ENCODE results near the gene FBXL12.
"Not testable (repeated sequence)": the region's sequence is repeated elsewhere in the genome, so short reads cannot be mapped to it uniquely, and the experiment has no call there.

The FBXL12 gene

GRCh38 chr19:9791073-9791367 lies 27.9 kb downstream of the FBXL12 start:
- H3K36me3 ChIP-seq (ENCODE audit: control insufficient read depth in 2 of 2, insufficient read depth in 1 of 2, low read length in 2 of 2); H3K4me3 ChIP-seq (ENCODE audit: low read depth, low read length); H3K27ac ChIP-seq (ENCODE audit: extremely low read depth, low read depth, low read length); H3K9me3 ChIP-seq (ENCODE audit: control insufficient read depth, insufficient read depth, low read depth, low read length); H3K4me1 ChIP-seq (ENCODE audit: control insufficient read depth, insufficient read depth, low read length); POLR2A ChIA-PET: not testable (repeated sequence)
- CTCF ChIA-PET: interaction anchor here (0.6 kb wide), 3 partner anchors 166 to 459 kb away, joined by 3 to 5 read pairs (median 3); no protein-coding TSS in a partner anchor

DNA sequence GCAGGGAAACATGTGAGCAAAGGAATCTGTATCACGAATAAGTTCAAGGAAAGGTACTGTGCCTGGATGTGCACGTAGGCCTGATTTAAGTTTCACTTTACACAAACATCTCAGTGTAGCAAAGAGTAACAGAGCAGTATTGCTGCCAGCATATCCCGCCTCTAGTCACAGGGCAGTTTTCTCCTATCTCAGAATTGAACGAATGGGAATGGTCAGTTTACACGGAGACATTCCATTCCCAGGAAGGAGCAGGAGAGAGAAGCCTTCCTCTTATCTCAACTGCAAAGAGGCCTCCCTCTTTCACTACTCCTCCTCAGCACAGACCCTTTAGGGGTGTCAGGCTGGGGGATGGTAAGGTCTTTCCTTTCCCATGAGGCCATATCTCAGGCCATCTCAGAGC lies 29.3 kb downstream of the FBXL12 start:
- H3K36me3 ChIP-seq (ENCODE audit: control insufficient read depth in 2 of 2, insufficient read depth in 1 of 2, low read length in 2 of 2); H3K4me1 ChIP-seq (ENCODE audit: control insufficient read depth, insufficient read depth, low read length); H3K4me3 ChIP-seq (ENCODE audit: low read depth, low read length); CTCF ChIA-PET; H3K27ac ChIP-seq (ENCODE audit: extremely low read depth, low read depth, low read length); POLR2A ChIA-PET; H3K9me3 ChIP-seq (ENCODE audit: control insufficient read depth, insufficient read depth, low read depth, low read length): not testable (repeated sequence)

DNA sequence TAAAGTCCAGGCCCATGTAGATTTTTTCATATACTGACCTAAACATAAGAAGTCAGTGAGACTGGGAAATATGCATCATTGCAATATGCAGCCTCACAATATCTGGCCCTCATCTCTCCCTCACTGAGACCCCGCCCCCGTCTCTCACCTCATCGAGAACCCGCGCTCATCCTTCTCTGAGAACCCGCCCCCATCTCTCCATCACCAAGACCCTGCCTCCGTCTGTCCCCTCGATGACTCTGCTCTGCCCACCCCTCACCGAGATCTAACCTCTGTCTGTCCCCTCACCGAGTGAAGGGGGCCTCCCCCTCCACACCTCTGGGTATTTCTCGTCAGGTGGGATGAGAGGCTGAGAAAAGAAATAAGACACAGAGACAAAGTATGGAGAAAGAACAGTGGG lies 29.8 kb downstream of the FBXL12 start:
- H3K36me3 ChIP-seq (ENCODE audit: control insufficient read depth in 2 of 2, insufficient read depth in 1 of 2, low read length in 2 of 2): no peaks in the 10 kb centered on the region
- no peak overlapping the region for H3K4me3 ChIP-seq (ENCODE audit: low read depth, low read length)
- peaks cover 5% of the 10 kb centered on the region for H3K4me1 ChIP-seq (ENCODE audit: control insufficient read depth, insufficient read depth, low read length)
- ChIA-PET POLR2A (no interaction called here), CTCF (no interaction called here)
- TF ChIP-seq ZNF776 (tag by site-specific recombination; IDR thresholded peaks at IDR 0.05; ENCODE audit: borderline replicate concordance) (no peak), ZNF23 (tag by site-specific recombination; IDR thresholded peaks at IDR 0.05; ENCODE audit: borderline replicate concordance) (no peak), ZNF548 (tag by site-specific recombination; IDR thresholded peaks at IDR 0.05) (no peak), ZBTB20 (tag by site-specific recombination; IDR thresholded peaks at IDR 0.05) (no peak), ZNF654 (tag by site-specific recombination; IDR thresholded peaks at IDR 0.05; ENCODE audit: low read depth) (no peak)
- no peak overlapping the region for H3K27ac ChIP-seq (ENCODE audit: extremely low read depth, low read depth, low read length)
- no peaks in the 10 kb centered on the region for H3K9me3 ChIP-seq (ENCODE audit: control insufficient read depth, insufficient read depth, low read depth, low read length)

- H3K9me3 ChIP-seq (ENCODE audit: control insufficient read depth, insufficient read depth, low read depth, low read length); H3K27ac ChIP-seq (ENCODE audit: extremely low read depth, low read depth, low read length); H3K36me3 ChIP-seq (ENCODE audit: control insufficient read depth in 2 of 2, insufficient read depth in 1 of 2, low read length in 2 of 2); H3K4me1 ChIP-seq (ENCODE audit: control insufficient read depth, insufficient read depth, low read length); H3K4me3 ChIP-seq (ENCODE audit: low read depth, low read length); POLR2A ChIA-PET: not testable (repeated sequence)
- CTCF ChIA-PET: interaction anchor here (0.7 to 1.8 kb wide), 2 partner anchors 39 to 163 kb away, joined by 5 to 7 read pairs; partner anchors contain the start of gene UBL5
Measured at GRCh38 chr19:9788604-9789003, 30.3 kb downstream of the FBXL12 start.

DNA sequence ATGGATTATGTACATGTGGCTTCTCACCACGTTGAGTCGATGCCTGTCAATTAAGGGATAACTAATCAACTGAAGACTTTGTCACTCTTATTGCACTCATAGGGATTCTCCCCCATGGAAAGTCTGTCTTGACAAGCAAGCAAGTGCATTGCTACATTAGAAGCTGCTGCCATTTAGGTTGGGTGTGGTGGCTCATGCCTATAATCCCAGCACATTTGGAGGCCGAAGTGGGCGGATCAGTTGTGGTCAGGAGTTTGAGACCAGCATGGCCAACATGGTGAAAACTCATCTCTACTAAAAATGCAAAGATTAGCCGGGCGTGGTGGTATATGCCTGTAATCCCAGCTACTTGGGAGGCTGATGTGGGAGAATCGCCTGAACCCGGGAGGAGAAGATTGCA lies 32.1 kb downstream of the FBXL12 start:
- CTCF ChIA-PET: no interaction called here
- H3K27ac ChIP-seq (ENCODE audit: extremely low read depth, low read depth, low read length): no peak overlapping the region

DNA sequence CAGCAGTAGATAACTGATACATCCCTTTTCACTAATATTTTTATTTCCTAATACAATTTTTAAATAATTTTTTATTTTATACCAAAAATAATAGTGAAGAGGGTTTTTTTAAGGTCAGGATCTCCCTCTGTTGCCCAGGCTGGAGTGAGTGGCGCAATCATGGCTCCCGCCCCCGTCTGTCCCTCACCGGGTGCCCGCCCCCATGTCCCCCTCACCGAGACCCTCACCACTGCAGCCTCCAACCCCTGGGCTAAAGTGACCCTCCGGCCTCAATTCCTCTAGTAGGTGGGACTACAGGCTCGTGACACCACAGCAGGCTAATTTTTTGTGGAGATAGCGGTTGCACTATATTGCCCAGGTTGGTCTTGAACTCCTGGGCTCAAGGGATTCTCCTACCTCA lies 32.5 kb downstream of the FBXL12 start:
- Histone ChIP-seq H3K9me3 (ENCODE audit: control insufficient read depth, insufficient read depth, low read depth, low read length) (no peaks in the 10 kb centered on the region), H3K4me1 (ENCODE audit: control insufficient read depth, insufficient read depth, low read length) (peaks cover 5% of the 10 kb centered on the region), H3K4me3 (ENCODE audit: low read depth, low read length) (peak overlapping the region; percentile 70), H3K36me3 (ENCODE audit: control insufficient read depth in 2 of 2, insufficient read depth in 1 of 2, low read length in 2 of 2) (no peaks in the 10 kb centered on the region), H3K27ac (ENCODE audit: extremely low read depth, low read depth, low read length) (no peak overlapping the region)
- ChIA-PET POLR2A (no interaction called here), CTCF (no interaction called here)
- TF ChIP-seq ZBTB8A (tag by site-specific recombination; IDR thresholded peaks at IDR 0.05) (no peak), ZNF548 (tag by site-specific recombination; IDR thresholded peaks at IDR 0.05) (no peak), MEIS1 (CRISPR knock-in tag; IDR thresholded peaks at IDR 0.05; ENCODE audit: borderline replicate concordance) (no peak), ZNF114 (tag by site-specific recombination; IDR thresholded peaks at IDR 0.05) (no peak), ZNF239 (tag by site-specific recombination; IDR thresholded peaks at IDR 0.05) (no peak), ZNF184 (tag by site-specific recombination; IDR thresholded peaks at IDR 0.05) (no peak), ZNF202 (tag by site-specific recombination; IDR thresholded peaks at IDR 0.05; ENCODE audit: borderline replicate concordance) (no peak), ZNF837 (tag by site-specific recombination; IDR thresholded peaks at IDR 0.05) (no peak)

More for the DNA sequence above, 32.1 kb downstream of the FBXL12 start:
- Histone ChIP-seq H3K9me3 (ENCODE audit: control insufficient read depth, insufficient read depth, low read depth, low read length) (no peaks in the 10 kb centered on the region), H3K36me3 (ENCODE audit: control insufficient read depth in 2 of 2, insufficient read depth in 1 of 2, low read length in 2 of 2) (no peaks in the 10 kb centered on the region), H3K4me3 (ENCODE audit: low read depth, low read length) (no peak overlapping the region), H3K4me1 (ENCODE audit: control insufficient read depth, insufficient read depth, low read length) (peaks cover 5% of the 10 kb centered on the region)
- POLR2A ChIA-PET: no interaction called here
- no peak for TF ChIP-seq ZNF121 (tag by site-specific recombination; IDR thresholded peaks at IDR 0.05)
- no peak for TF ChIP-seq ZNF837 (tag by site-specific recombination; IDR thresholded peaks at IDR 0.05)
- no peak for TF ChIP-seq ZNF701 (tag by site-specific recombination; IDR thresholded peaks at IDR 0.05)
